B cell (primary cell): Measurements from ENCODE around the gene NBAS. TPM values are rescaled to one million over a fixed set of nuclear protein-coding genes. Genes with fewer than 3 reads are reported as not detected.

Source experiments
- ATAC-seq: fragments of 200-7000 bp; cut with Tn5 transposase; one replicate; pipeline ENCODE4 v1.10.0; 2021; ENCODE audit warnings: low read depth, mild to moderate bottlenecking, moderate number of reproducible peaks, moderate library complexity
- CTCF ChIA-PET: fragments of 350-600 bp; sonication (Branson Sonifier 250); formaldehyde crosslinking; loops from one replicate; lab custom pipeline; 2021; ENCODE audit warnings: antibody characterized with exemption, inconsistent platforms; lab: Charles Lee
- POLR2A ChIA-PET: fragments of 350-600 bp; sonication (Branson Sonifier 250); formaldehyde crosslinking; loops from one replicate; lab custom pipeline; 2021; ENCODE audit warnings: antibody characterized with exemption; lab: Charles Lee
- DNase-seq: peaks from one replicate; pipeline ENCODE4 v3.0.0; 2013
- H2AFZ ChIP-seq: 2 replicates; pipeline ENCODE4 v1.6.1; 2012; ENCODE audit warnings: mild to moderate bottlenecking, low read depth, low read length; ENCODE audit not compliant: insufficient read depth, poor library complexity, severe bottlenecking
- H3K27ac ChIP-seq, 2 donors: 1 replicate in 1 of 2; 2 replicates in 1 of 2; pipeline ENCODE4 v1.5.1; 2012 to 2013; ENCODE audit warnings: low read length in 2 of 2, mild to moderate bottlenecking in 2 of 2, moderate library complexity in 1 of 2
- H3K27me3 ChIP-seq, 4 experiments: fragments of 200-600 bp in 1 of 4; sonication (generic) in 1 of 4; replicated peaks in 1 of 4; 1 replicate in 2 of 4; 2 replicates in 2 of 4; pipeline versions ENCODE4 v1.6.1 to v1.7.0; 2013 to 2016; ENCODE audit warnings: low read length in 3 of 4, mild to moderate bottlenecking in 2 of 4, mixed read lengths in 1 of 4, moderate library complexity in 1 of 4; ENCODE audit not compliant: insufficient read depth in 4 of 4, control insufficient read depth in 3 of 4; ENCODE audit errors: control extremely low read depth in 1 of 4
- H3K36me3 ChIP-seq, 2 experiments: replicated peaks in 1 of 2; 1 replicate in 1 of 2; 2 replicates in 1 of 2; pipeline versions ENCODE4 v1.6.1 to v1.7.1; 2013; ENCODE audit warnings: low read length in 1 of 2; ENCODE audit not compliant: insufficient read depth in 2 of 2, control insufficient read depth in 1 of 2; ENCODE audit errors: control extremely low read depth in 1 of 2, extremely low read depth in 1 of 2
- H3K4me1 ChIP-seq, 2 donors: fragments of 200-600 bp in 1 of 2; sonication (generic) in 1 of 2; 1 replicate in 1 of 2; 2 replicates in 1 of 2; pipeline versions ENCODE4 v1.5.1 to v1.6.1; 2013 to 2017; ENCODE audit warnings: low read length in 2 of 2; ENCODE audit not compliant: control insufficient read depth in 2 of 2, insufficient read depth in 2 of 2
- H3K4me2 ChIP-seq: replicated peaks from 2 replicates; pipeline ENCODE3; 2012; ENCODE audit warnings: mild to moderate bottlenecking, low read depth, low read length; ENCODE audit not compliant: poor library complexity, severe bottlenecking
- H3K4me3 ChIP-seq, 5 experiments: fragments of 200-600 bp in 1 of 5; sonication (generic) in 1 of 5; 1 replicate in 3 of 5; 2 replicates in 2 of 5; pipeline versions ENCODE4 v1.5.1 to v1.7.0; 2011 to 2016; ENCODE audit warnings: low read length in 4 of 5, mild to moderate bottlenecking in 4 of 5, low read depth in 2 of 5, control low read depth in 1 of 5, moderate library complexity in 1 of 5; ENCODE audit not compliant: insufficient read depth in 1 of 5; ENCODE audit errors: control extremely low read depth in 1 of 5, extremely low read depth in 1 of 5
- H3K79me2 ChIP-seq: fragments of 200-600 bp; sonication (generic); one replicate; pipeline ENCODE4 v1.6.0; 2016; ENCODE audit warnings: low read length; ENCODE audit not compliant: control insufficient read depth, insufficient read depth
- H3K9ac ChIP-seq: fragments of 200-600 bp; sonication (generic); 2 replicates; pipeline ENCODE4 v1.6.1; 2017; ENCODE audit warnings: mild to moderate bottlenecking, low read length, moderate library complexity
- H3K9me3 ChIP-seq, 3 donors: one replicate each; pipeline versions ENCODE4 v1.6.1 to v1.7.1; 2013; ENCODE audit warnings: low read length in 2 of 3; ENCODE audit not compliant: control insufficient read depth in 2 of 3, insufficient read depth in 1 of 3; ENCODE audit errors: control extremely low read depth in 1 of 3
- H4K20me1 ChIP-seq: 2 replicates; pipeline ENCODE4 v1.6.0; 2012; ENCODE audit warnings: mild to moderate bottlenecking, low read length; ENCODE audit not compliant: insufficient read depth, control insufficient read depth, poor library complexity, severe bottlenecking
- H3K27ac Mint-ChIP-seq: one replicate; pipeline ENCODE4 v1.8.0; 2021; ENCODE audit warnings: mixed read lengths
- H3K27me3 Mint-ChIP-seq: one replicate; pipeline ENCODE4 v1.8.0; 2021; ENCODE audit warnings: mixed read lengths
- H3K4me1 Mint-ChIP-seq: one replicate; pipeline ENCODE4 v1.8.0; 2021; ENCODE audit warnings: mixed read lengths
- H3K4me3 Mint-ChIP-seq: one replicate; pipeline ENCODE4 v1.8.0; 2021; ENCODE audit warnings: mixed read lengths
- H3K9me3 Mint-ChIP-seq: one replicate; pipeline ENCODE4 v1.8.0; 2022; ENCODE audit warnings: mixed read lengths; ENCODE audit not compliant: insufficient read depth
- EZH2 ChIP-seq: IDR thresholded peaks from 2 replicates; pipeline ENCODE4 v1.6.1; 2012; ENCODE audit warnings: borderline replicate concordance, low read depth, mild to moderate bottlenecking, moderate library complexity, low read length; ENCODE audit not compliant: insufficient read depth, poor library complexity, severe bottlenecking
- WGBS: methylation state at CpG from one replicate; pipeline ENCODE4 v1.1.5; 2013; ENCODE audit warnings: missing lambda C conversion rate; ENCODE audit not compliant: insufficient coverage; 5-methylcytosine and 5-hydroxymethylcytosine counted together
- intact Hi-C: fragments of 100-400 bp; cut with micrococcal nuclease; formaldehyde crosslinking; loops from one replicate; pipeline ENCODE4 v1.10.0; 2022
- polyA plus RNA-seq: library from polyadenylated mRNA; depleted of rRNA; stranded (reverse); fragments of >200 nt; gene quantifications from 2 replicates; pipeline ENCODE4 v1.2.3, GENCODE V29; 2012
- total RNA-seq, 2 donors: library from RNA; stranded (reverse); fragments of 120-200 nt in 1 of 2; gene quantifications; 1 replicate in 1 of 2; 2 replicates in 1 of 2; pipeline versions ENCODE4 v1.2.3 to v1.2.4, GENCODE V29; 2013 to 2022
- TF ChIP-seq, protein P1 (sequence below): fragments of 200-600 bp; IDR thresholded peaks from one replicate; pipeline ENCODE4 v1.8.0; 2022; ENCODE audit warnings: antibody characterized with exemption, mild to moderate bottlenecking

The NBAS gene
- total and polyA plus RNA-seq, 2 donors (not counting 1 experiment from before 2014, with no cell fraction given) = 10.6 to 37.3 TPM

DNA sequence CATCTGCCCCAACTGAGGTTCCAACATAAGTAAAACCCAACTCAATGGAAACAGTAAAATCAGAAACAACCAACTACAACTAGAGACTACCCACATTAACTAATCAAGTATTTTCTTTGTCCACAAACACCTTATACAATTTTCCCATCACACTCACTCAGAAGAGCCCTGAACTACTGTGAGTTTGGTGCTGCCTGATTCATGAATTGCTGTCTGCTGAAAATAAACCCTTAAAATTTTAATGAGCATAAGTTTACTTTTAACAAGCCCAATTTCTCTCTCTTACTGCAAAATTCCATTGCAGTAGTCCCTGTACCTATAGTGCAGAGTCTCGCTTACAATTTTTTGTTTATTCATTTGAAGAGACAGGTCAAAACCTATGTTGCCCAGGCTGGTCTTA is 203.9 kb downstream of the NBAS start:
- TF ChIP-seq, protein P1, sequence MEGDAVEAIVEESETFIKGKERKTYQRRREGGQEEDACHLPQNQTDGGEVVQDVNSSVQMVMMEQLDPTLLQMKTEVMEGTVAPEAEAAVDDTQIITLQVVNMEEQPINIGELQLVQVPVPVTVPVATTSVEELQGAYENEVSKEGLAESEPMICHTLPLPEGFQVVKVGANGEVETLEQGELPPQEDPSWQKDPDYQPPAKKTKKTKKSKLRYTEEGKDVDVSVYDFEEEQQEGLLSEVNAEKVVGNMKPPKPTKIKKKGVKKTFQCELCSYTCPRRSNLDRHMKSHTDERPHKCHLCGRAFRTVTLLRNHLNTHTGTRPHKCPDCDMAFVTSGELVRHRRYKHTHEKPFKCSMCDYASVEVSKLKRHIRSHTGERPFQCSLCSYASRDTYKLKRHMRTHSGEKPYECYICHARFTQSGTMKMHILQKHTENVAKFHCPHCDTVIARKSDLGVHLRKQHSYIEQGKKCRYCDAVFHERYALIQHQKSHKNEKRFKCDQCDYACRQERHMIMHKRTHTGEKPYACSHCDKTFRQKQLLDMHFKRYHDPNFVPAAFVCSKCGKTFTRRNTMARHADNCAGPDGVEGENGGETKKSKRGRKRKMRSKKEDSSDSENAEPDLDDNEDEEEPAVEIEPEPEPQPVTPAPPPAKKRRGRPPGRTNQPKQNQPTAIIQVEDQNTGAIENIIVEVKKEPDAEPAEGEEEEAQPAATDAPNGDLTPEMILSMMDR = no peak
- no peak for TF ChIP-seq EZH2
- H3K79me2 ChIP-seq = no peaks in the 10 kb centered on the region
- H3K9me3 Mint-ChIP-seq = no peaks in the 10 kb centered on the region
- peaks cover 0 to 16% of the 10 kb centered on the region in 2 experiments for H3K36me3 ChIP-seq
- H3K9ac ChIP-seq = no peak overlapping the region
- H3K27me3 ChIP-seq = no peaks in the 10 kb centered on the region
- ChIA-PET CTCF (no interaction called here), POLR2A (no interaction called here)
- no peak overlapping the region for H3K27ac Mint-ChIP-seq
- H3K4me3 ChIP-seq = no peak overlapping the region
- H3K27me3 Mint-ChIP-seq = no peaks in the 10 kb centered on the region
- H4K20me1 ChIP-seq = no peaks in the 10 kb centered on the region
- no peak overlapping the region for H3K27ac ChIP-seq
- ATAC-seq (no peak), DNase-seq (no peak)
- no peak overlapping the region for H2AFZ ChIP-seq
- no peaks in the 10 kb centered on the region for H3K4me1 ChIP-seq
- intact Hi-C loops = no loop called here
- no peaks in the 10 kb centered on the region for H3K9me3 ChIP-seq
- no CpG with 5 or more reads among the region's 1 CpG for WGBS
- H3K4me1 Mint-ChIP-seq = no peaks in the 10 kb centered on the region
- H3K4me2 ChIP-seq = no peak overlapping the region
- H3K4me3 Mint-ChIP-seq = no peak overlapping the region

DNA sequence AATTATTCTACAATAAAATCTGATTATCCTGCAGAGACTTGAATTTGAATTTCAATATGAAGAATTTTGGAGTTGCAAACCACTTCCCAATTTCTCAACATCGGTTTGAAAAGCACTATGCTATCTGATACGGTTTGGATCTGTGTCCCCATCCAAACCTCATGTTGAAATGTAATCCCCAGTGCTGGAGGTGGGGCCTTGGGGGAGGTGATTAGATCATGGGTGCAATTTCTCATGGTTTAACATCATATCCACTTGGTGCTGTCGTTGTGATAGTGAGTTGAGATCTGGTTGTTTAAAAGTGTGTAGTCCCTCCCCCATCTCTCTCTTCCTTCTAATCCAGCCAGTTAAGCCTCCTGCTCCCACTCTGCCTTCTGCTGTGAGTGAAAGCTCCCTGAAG is 205.7 kb downstream of the NBAS start:
- Histone ChIP-seq H4K20me1 (no peaks in the 10 kb centered on the region), H3K9ac (no peak overlapping the region), H3K79me2 (no peaks in the 10 kb centered on the region), H3K4me3 (no peak overlapping the region), H3K27me3 (no peaks in the 10 kb centered on the region), H3K27ac (no peak overlapping the region), H3K4me2 (no peak overlapping the region), H3K4me1 (no peaks in the 10 kb centered on the region), H3K9me3 (no peaks in the 10 kb centered on the region), H3K36me3 (peaks cover 0 to 16% of the 10 kb centered on the region in 2 experiments), H2AFZ (no peak overlapping the region)
- no peak overlapping the region for H3K4me3 Mint-ChIP-seq
- H3K4me1 Mint-ChIP-seq = no peaks in the 10 kb centered on the region
- ATAC-seq = no peak
- intact Hi-C loops = no loop called here
- no peaks in the 10 kb centered on the region for H3K27me3 Mint-ChIP-seq
- no CpG with 5 or more reads among the region's 3 CpGs for WGBS
- DNase-seq = no peak
- POLR2A ChIA-PET = no interaction called here
- no peak for TF ChIP-seq EZH2
- TF ChIP-seq, protein P1 = no peak
- no peak overlapping the region for H3K27ac Mint-ChIP-seq
- CTCF ChIA-PET = no interaction called here
- no peaks in the 10 kb centered on the region for H3K9me3 Mint-ChIP-seq
